NB4 (cell line): Measurements from ENCODE around the gene DMAP1.
"Not testable (repeated sequence)": the region's sequence is repeated elsewhere in the genome, so short reads cannot be mapped to it uniquely, and the experiment has no call there.

Source experiments
- DNase-seq: peaks from one replicate; pipeline ENCODE4 v3.0.0; 2010; ENCODE audit warnings: low read depth
- H3K4me3 ChIP-seq: one replicate; pipeline ENCODE4 v1.5.1; 2011; ENCODE audit warnings: mild to moderate bottlenecking, low read depth, low read length, moderate library complexity
- CTCF ChIP-seq: IDR thresholded peaks from one replicate; pipeline ENCODE4 v1.5.1; 2012; ENCODE audit warnings: low read depth, low read length
- MAX ChIP-seq: IDR thresholded peaks from 2 replicates; pipeline ENCODE4 v1.6.1; 2011; ENCODE audit warnings: low read depth, low read length
- MYC ChIP-seq: IDR thresholded peaks from 2 replicates; pipeline ENCODE4 v1.6.1; 2011; ENCODE audit warnings: low read depth, low read length
- POLR2A ChIP-seq: IDR thresholded peaks from 2 replicates; pipeline ENCODE4 v1.6.1; 2011; ENCODE audit warnings: mild to moderate bottlenecking; ENCODE audit not compliant: insufficient read length; ENCODE audit errors: extremely low read depth

Gene DMAP1

GRCh38 chr1:44213222-44214112, at the start of gene DMAP1:
Gene DMAP1 (plus strand): TSS chr1:44213471. CDS start chr1:44213754, 283 bp downstream.
- peak; percentile 88 for DNase-seq
- H3K4me3 ChIP-seq: peak within 1 kb of the TSS; percentile 90
- TF ChIP-seq MAX (peak; percentile 76), POLR2A (peak; percentile 40), MYC (peak; percentile 83), CTCF (no peak)

- TF ChIP-seq MYC: no peak
- no peak for TF ChIP-seq POLR2A
- no peak for TF ChIP-seq CTCF
- TF ChIP-seq MAX: no peak
- no peak overlapping the region for H3K4me3 ChIP-seq
- peak; percentile 6 for DNase-seq
Measured at GRCh38 chr1:44168520-44169098, 44.7 kb upstream of the DMAP1 start.

GRCh38 chr1:44170281-44170823, 42.9 kb upstream of the DMAP1 start:
- no peak for DNase-seq
- no peak for TF ChIP-seq MAX
- no peak for TF ChIP-seq POLR2A
- TF ChIP-seq MYC: no peak
- TF ChIP-seq CTCF: no peak
- no peak overlapping the region for H3K4me3 ChIP-seq

- TF ChIP-seq POLR2A: no peak
- no peak for TF ChIP-seq MYC
- no peak for TF ChIP-seq MAX
- no peak for TF ChIP-seq CTCF
- DNase-seq: no peak
- no peak overlapping the region for H3K4me3 ChIP-seq
Measured at GRCh38 chr1:44174630-44175029, 38.6 kb upstream of the DMAP1 start.

- TF ChIP-seq POLR2A (no peak), MAX (no peak), CTCF (no peak), MYC (no peak)
- DNase-seq: no peak
- no peak overlapping the region for H3K4me3 ChIP-seq
Measured at GRCh38 chr1:44200336-44200735, 12.9 kb upstream of the DMAP1 start.

GRCh38 chr1:44206545-44206944, 6.7 kb upstream of the DMAP1 start:
- not testable (repeated sequence) for H3K4me3 ChIP-seq, DNase-seq
